NT2/D1 (cell line): ENCODE results near the gene FCN3.

ENCODE experiments used
- SUZ12 ChIP-seq: IDR thresholded peaks from 2 replicates; pipeline ENCODE4 v1.6.1; 2011; ENCODE audit not compliant: insufficient read length, insufficient read depth; ENCODE audit errors: extremely low read depth
- YY1 ChIP-seq: IDR thresholded peaks from 2 replicates; pipeline ENCODE4 v1.6.1; 2011; ENCODE audit not compliant: insufficient read length, insufficient read depth

GRCh38 chr1:27380766-27381733, 6.4 kb upstream of the FCN3 start:
- TF ChIP-seq YY1 (no peak), SUZ12 (no peak)
